HT-29 (cell line): ENCODE data around the gene SMOC2. TPM values are rescaled to one million over a fixed set of nuclear protein-coding genes. Genes with fewer than 3 reads are reported as not detected.

Experiments used
- DNase-seq: peaks from one replicate; pipeline ENCODE4 v3.0.0-alpha.2; 2015; ENCODE audit warnings: low spot score
- total RNA-seq: library from RNA; depleted of rRNA; stranded (reverse); fragments of >200 nt; shearing (Covaris generic); gene quantifications from 2 replicates; pipeline ENCODE4 v1.2.3, GENCODE V29; 2014; rRNA removed

Gene SMOC2
- not detected in 2 replicates for total RNA-seq

- no peak for DNase-seq
Measured at GRCh38 chr6:168440520-168441433, at the start of gene SMOC2. TSS of gene SMOC2 (plus strand) at chr6:168441184. CDS start at chr6:168441371, 187 bp downstream.

GRCh38 chr6:168393126-168393870, 47.7 kb upstream of the SMOC2 start:
- DNase-seq: no peak

- DNase-seq: no peak
Measured at GRCh38 chr6:168394606-168395005, 46.4 kb upstream of the SMOC2 start.

GRCh38 chr6:168395983-168396382, 45.0 kb upstream of the SMOC2 start:
- no peak for DNase-seq

GRCh38 chr6:168396561-168396960, 44.4 kb upstream of the SMOC2 start:
- no peak for DNase-seq

- DNase-seq: no peak
Measured at GRCh38 chr6:168397012-168397411, 44.0 kb upstream of the SMOC2 start.

- no peak for DNase-seq
Measured at GRCh38 chr6:168400037-168400436, 40.9 kb upstream of the SMOC2 start.

- DNase-seq: no peak
Measured at GRCh38 chr6:168403370-168404005, 37.5 kb upstream of the SMOC2 start.

GRCh38 chr6:168404560-168404959, 36.4 kb upstream of the SMOC2 start:
- no peak for DNase-seq

GRCh38 chr6:168407842-168408241, 33.1 kb upstream of the SMOC2 start:
- DNase-seq: no peak

- no peak for DNase-seq
Measured at GRCh38 chr6:168408504-168409136, 32.4 kb upstream of the SMOC2 start.

GRCh38 chr6:168410035-168410434, 30.9 kb upstream of the SMOC2 start:
- no peak for DNase-seq

GRCh38 chr6:168410554-168411011, 30.4 kb upstream of the SMOC2 start:
- DNase-seq: no peak

- DNase-seq: no peak
Measured at GRCh38 chr6:168411130-168411529, 29.9 kb upstream of the SMOC2 start.

GRCh38 chr6:168411793-168412192, 29.2 kb upstream of the SMOC2 start:
- no peak for DNase-seq

GRCh38 chr6:168412456-168412855, 28.5 kb upstream of the SMOC2 start:
- DNase-seq: no peak

- DNase-seq: no peak
Measured at GRCh38 chr6:168413018-168413720, 27.8 kb upstream of the SMOC2 start.

- DNase-seq: no peak
Measured at GRCh38 chr6:168413856-168414255, 27.1 kb upstream of the SMOC2 start.

GRCh38 chr6:168414336-168415097, 26.5 kb upstream of the SMOC2 start:
- DNase-seq: no peak
